22Rv1 (cell line): ENCODE results near the gene DTNBP1.

ENCODE experiments used
- H3K27ac ChIP-seq: fragments of 450-650 bp; 2 replicates; pipeline ENCODE4 v1.5.1; 2017
- ZFX ChIP-seq: fragments of 450-650 bp; IDR thresholded peaks from 2 replicates; pipeline ENCODE4 v1.6.1; 2017; ENCODE audit warnings: antibody characterized with exemption, borderline replicate concordance
- TF ChIP-seq, protein P1 (sequence below): fragments of 450-650 bp; IDR thresholded peaks from 2 replicates; pipeline ENCODE4 v1.5.1; 2017; ENCODE audit warnings: mild to moderate bottlenecking

DTNBP1 gene

DNA sequence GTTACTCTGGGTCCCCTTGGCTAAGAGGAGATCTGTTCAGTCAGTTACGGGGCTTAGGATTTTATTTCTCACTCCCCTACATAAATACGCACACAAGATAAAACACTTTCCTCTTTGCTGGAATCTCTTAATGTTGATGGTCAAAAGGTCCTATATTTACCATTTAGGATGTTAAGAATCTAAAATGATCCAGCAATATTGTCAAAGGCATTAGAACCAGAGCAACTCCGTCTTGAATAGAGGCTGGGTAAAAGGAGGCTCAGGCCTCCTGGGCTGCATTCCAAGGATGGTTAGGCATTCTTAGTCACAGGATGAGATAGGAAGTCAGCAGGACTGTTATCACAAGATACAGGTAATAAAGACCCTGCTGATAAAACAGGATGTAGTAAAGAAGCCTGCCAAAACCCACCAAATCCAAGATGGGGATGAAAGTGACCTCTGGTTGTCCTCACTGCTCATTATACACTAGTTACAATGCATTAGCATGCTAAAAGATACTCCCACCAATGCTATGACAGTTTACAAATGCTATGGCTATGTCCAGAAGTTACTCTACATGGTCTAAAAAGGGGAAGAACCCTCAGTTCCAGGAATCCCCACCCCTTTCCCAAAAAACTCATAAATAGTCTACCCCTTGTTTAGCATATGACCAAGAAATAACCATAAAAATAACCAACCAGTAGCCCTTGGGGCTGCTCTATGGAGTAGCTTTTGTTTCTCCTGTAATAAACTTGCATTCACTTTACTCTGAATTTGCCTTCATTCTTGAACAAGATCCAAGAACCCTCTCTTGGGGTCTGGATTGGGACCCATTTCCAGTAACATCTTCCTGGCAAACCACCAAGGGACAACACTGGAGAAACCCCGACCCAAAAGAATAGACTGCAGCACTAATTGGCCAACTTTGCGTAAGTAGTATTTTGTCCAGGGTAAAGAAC is 107.5 kb downstream of the DTNBP1 start:
- H3K27ac ChIP-seq: no peak overlapping the region
- TF ChIP-seq, protein P1, sequence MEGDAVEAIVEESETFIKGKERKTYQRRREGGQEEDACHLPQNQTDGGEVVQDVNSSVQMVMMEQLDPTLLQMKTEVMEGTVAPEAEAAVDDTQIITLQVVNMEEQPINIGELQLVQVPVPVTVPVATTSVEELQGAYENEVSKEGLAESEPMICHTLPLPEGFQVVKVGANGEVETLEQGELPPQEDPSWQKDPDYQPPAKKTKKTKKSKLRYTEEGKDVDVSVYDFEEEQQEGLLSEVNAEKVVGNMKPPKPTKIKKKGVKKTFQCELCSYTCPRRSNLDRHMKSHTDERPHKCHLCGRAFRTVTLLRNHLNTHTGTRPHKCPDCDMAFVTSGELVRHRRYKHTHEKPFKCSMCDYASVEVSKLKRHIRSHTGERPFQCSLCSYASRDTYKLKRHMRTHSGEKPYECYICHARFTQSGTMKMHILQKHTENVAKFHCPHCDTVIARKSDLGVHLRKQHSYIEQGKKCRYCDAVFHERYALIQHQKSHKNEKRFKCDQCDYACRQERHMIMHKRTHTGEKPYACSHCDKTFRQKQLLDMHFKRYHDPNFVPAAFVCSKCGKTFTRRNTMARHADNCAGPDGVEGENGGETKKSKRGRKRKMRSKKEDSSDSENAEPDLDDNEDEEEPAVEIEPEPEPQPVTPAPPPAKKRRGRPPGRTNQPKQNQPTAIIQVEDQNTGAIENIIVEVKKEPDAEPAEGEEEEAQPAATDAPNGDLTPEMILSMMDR: no peak
- TF ChIP-seq ZFX: no peak

DNA sequence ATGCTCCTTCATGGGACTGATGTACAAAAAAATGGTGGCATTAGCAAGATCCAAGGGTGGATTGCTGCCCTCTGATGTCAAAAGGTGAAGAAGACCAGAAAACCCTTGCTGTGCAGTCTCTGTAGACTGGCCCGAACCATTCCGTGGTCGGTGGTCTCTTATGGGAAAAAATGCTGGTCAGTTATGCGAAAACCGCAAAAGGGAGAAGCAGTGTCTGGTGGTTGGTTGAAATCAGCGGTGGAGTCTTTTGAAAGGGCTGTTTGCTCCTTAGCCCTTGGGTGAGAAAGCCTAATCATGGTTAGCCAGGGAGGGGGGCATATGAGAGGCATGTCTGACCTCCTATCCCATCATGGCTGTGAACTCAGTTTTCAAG is 108.1 kb downstream of the DTNBP1 start:
- TF ChIP-seq, protein P1: no peak
- no peak for TF ChIP-seq ZFX
- no peak overlapping the region for H3K27ac ChIP-seq

DNA sequence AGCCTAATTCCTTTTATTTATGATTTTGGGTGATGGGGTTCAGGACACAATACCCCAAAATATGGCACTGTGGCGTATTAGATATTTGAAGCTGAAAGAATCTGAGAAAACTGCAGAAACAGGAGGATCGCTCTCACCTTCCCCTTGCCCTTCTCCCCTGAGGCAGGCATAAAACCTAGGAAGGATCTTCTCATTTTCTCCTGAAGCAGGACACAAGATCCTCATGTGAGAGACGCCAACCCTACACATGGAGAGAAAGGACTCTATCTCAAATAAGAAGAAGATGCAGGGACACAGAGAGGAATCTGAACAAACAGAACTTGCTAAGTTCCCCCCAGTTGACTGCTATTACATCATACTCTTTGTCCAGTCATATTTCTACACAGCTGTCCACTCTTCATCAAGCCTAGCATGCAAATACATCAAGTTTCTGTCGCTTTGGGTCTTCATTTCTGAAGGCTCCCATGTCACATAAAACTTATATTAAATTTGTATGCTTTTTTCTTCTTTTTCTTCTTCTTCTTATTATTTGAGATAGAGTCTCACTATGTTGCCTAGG is 109.0 kb downstream of the DTNBP1 start:
- H3K27ac ChIP-seq: no peak overlapping the region
- TF ChIP-seq, protein P1: no peak
- no peak for TF ChIP-seq ZFX

DNA sequence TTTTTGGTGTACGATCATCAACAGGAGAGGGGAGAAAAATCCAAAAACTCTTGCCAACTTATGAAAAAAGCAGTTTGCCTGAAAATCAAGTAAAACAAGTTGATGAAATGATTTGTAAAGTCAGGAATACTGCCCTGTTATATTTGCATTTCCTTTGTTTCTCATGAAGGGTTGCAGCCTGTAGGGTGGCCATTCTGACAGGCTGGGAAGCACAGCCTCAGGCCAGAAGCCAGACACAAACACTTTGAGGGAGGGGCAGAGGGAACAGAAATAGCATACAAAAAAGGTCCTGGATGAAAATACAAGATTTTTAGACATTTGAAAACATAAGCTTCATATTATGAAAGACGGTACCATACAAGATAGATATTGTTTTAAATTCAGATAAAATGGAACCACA is 109.8 kb downstream of the DTNBP1 start:
- no peak overlapping the region for H3K27ac ChIP-seq
- TF ChIP-seq, protein P1: no peak
- no peak for TF ChIP-seq ZFX

DNA sequence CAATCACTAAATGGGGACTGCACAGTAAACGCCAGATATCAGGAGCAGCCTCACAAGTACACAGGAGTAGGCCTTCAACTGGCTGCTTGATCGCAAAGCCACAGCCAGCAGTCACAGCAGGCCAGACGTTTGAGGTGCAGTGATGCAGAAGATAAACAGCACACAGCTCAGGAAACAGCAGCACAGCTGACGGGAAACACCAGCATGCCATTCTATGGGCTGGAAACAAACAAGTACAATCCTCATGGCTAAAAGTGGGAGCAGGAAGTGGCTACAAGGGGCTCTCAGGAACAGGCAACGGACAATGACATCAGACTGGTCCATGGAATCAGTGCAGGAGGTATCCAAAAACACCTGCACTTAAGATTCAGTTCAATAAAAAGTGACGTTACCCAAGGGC is 111.0 kb downstream of the DTNBP1 start:
- TF ChIP-seq, protein P1: no peak
- no peak for TF ChIP-seq ZFX
- no peak overlapping the region for H3K27ac ChIP-seq

DNA sequence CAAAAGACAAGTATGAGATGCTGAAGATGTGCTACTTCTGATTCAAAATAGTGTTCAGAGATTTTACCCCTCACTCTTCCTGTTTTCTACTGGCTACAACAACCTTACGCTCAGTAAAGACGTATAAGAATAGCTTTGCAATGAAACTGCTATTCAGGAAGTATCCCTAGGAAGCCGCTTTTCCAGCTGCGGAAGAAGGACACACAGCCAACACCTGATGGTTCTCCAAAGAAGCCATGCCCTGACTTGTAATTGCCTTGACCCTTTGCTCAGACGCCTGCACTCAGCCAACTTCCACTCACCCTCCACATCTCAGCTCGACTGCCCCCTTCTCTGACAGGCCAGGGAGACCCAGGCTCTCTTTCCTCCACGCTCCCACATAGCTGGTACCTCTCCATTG is 111.6 kb downstream of the DTNBP1 start:
- H3K27ac ChIP-seq: no peak overlapping the region

More for the DNA sequence above, 111.6 kb downstream of the DTNBP1 start:
- TF ChIP-seq, protein P1: no peak
- no peak for TF ChIP-seq ZFX
